Kidney (tissue), 14 donors: ENCODE data around the gene ITGB4. TPM values are rescaled to one million over a fixed set of nuclear protein-coding genes. Genes with fewer than 3 reads are reported as not detected.

Experiments
- DNase-seq, 5 donors: peaks; one replicate each; pipeline ENCODE4 v3.0.0-alpha.2; 2013 to 2020
- FAIRE-seq: peaks from 2 replicates; lab custom pipeline; 2012; peaks lifted over from hg19 to GRCh38; lab: Jason Lieb, UNC
- H3K27ac ChIP-seq, 2 donors: one replicate each; pipeline ENCODE4 v1.7.0; 2013; ENCODE audit warnings: low read depth in 2 of 2, low read length in 2 of 2, inconsistent platforms in 1 of 2
- H3K27me3 ChIP-seq: one replicate; pipeline ENCODE4 v1.7.1; 2013; ENCODE audit warnings: low read length, inconsistent platforms; ENCODE audit not compliant: control insufficient read depth, insufficient read depth
- H3K36me3 ChIP-seq, 3 donors: one replicate each; pipeline versions ENCODE4 v1.7.0 to v1.7.1; 2013; ENCODE audit warnings: low read length in 3 of 3, control low read depth in 1 of 3, inconsistent platforms in 1 of 3; ENCODE audit not compliant: insufficient read depth in 3 of 3, control insufficient read depth in 2 of 3
- H3K4me1 ChIP-seq, 3 donors: one replicate each; pipeline versions ENCODE4 v1.7.0 to v1.7.1; 2013; ENCODE audit warnings: low read length in 3 of 3, inconsistent platforms in 1 of 3, low read depth in 1 of 3; ENCODE audit not compliant: control insufficient read depth in 2 of 3, insufficient read depth in 2 of 3
- H3K4me3 ChIP-seq, 3 donors: one replicate each; pipeline versions ENCODE4 v1.7.0 to v1.8.1; 2013; ENCODE audit warnings: low read length in 3 of 3, control low read depth in 1 of 3, inconsistent platforms in 1 of 3
- H3K9ac ChIP-seq, 3 donors: one replicate each; pipeline versions ENCODE4 v1.7.0 to v1.7.1; 2013; ENCODE audit warnings: low read length in 3 of 3, control low read depth in 1 of 3, inconsistent platforms in 1 of 3
- H3K9me3 ChIP-seq, 3 donors: one replicate each; pipeline versions ENCODE4 v1.7.0 to v1.7.1; 2013; ENCODE audit warnings: low read length in 3 of 3, control low read depth in 1 of 3, inconsistent platforms in 1 of 3; ENCODE audit not compliant: control insufficient read depth in 2 of 3, insufficient read depth in 1 of 3
- CTCF ChIP-seq: IDR thresholded peaks from 3 replicates; pipeline ENCODE4 v1.5.1; 2012; ENCODE audit warnings: mild to moderate bottlenecking, moderate library complexity, borderline replicate concordance; ENCODE audit not compliant: insufficient read depth; ENCODE audit errors: extremely low read depth
- intact Hi-C: fragments of 100-400 bp; cut with DNase I; formaldehyde crosslinking; loops from one replicate; pipeline ENCODE4 v1.11.1; 2022
- polyA plus RNA-seq: library from polyadenylated mRNA; stranded (reverse); fragments of 350-450 nt; fragmentation: Illumina TruSeq; extraction: RNeasy Lipid Tissue Mini Kit (QIAGEN cat#74804); gene quantifications from one replicate; pipeline ENCODE4 v1.2.3, GENCODE V29; 2014; ENCODE audit warnings: low read depth, low replicate concordance; ENCODE audit not compliant: insufficient read depth
- total RNA-seq: library from RNA; stranded (reverse); fragmentation: NEBNext Ultra II Directional; extraction: Animal tissue kit (Norgen Biotek cat#: 25700); gene quantifications from one replicate; pipeline ENCODE4 v1.2.1, GENCODE V29; 2021
- donor health status: control.
- donor health status: control.
- donor health status: control.
- donor health status: control.
- donor health status: control.
- donor health status: DM: yes; HTN: yes; CAD: no.
- donor health status: Normal renal cell carcinoma (clear cell type).

The ITGB4 gene
- total and polyA plus RNA-seq, 2 donors from 2014 or later: 15.7 to 149 TPM

- FAIRE-seq (no peak), DNase-seq (peak in 1 of 5 donors; percentile 64)
- no peak for TF ChIP-seq CTCF
- no peak overlapping the region for H3K4me3 ChIP-seq
- H3K4me1 ChIP-seq: peaks cover 0 to 12% (median 0%) of the 10 kb centered on the region in 3 donors
- no peaks in the 10 kb centered on the region for H3K36me3 ChIP-seq
- no peaks in the 10 kb centered on the region for H3K9me3 ChIP-seq
- H3K9ac ChIP-seq: no peak overlapping the region
- no peaks in the 10 kb centered on the region for H3K27me3 ChIP-seq
- no peak overlapping the region for H3K27ac ChIP-seq
- intact Hi-C loops: no loop called here
Measured at GRCh38 chr17:75722542-75723095, 1.4 kb downstream of the ITGB4 start.

GRCh38 chr17:75723171-75723930 is 2.1 kb downstream of the ITGB4 start:
- H3K27ac ChIP-seq: no peak overlapping the region
- no peak for FAIRE-seq
- H3K27me3 ChIP-seq: no peaks in the 10 kb centered on the region
- no peak overlapping the region for H3K9ac ChIP-seq
- H3K36me3 ChIP-seq: no peaks in the 10 kb centered on the region
- H3K4me3 ChIP-seq: no peak overlapping the region
- TF ChIP-seq CTCF: no peak
- DNase-seq: peak in 1 of 5 donors; percentile 71
- H3K9me3 ChIP-seq: no peaks in the 10 kb centered on the region
- intact Hi-C loops: no loop called here
- H3K4me1 ChIP-seq: peaks cover 0 to 12% (median 0%) of the 10 kb centered on the region in 3 donors

GRCh38 chr17:75724016-75725003 is 3.1 kb downstream of the ITGB4 start:
- Histone ChIP-seq H3K36me3 (no peaks in the 10 kb centered on the region), H3K27ac (no peak overlapping the region), H3K27me3 (no peaks in the 10 kb centered on the region), H3K9ac (no peak overlapping the region), H3K9me3 (no peaks in the 10 kb centered on the region), H3K4me1 (peaks cover 0 to 12% (median 0%) of the 10 kb centered on the region in 3 donors), H3K4me3 (no peak overlapping the region)
- no peak for DNase-seq
- intact Hi-C loops: no loop called here
- no peak for FAIRE-seq
- TF ChIP-seq CTCF: no peak
